GM18520 (cell line): ENCODE results near the gene ATP8A2.

Source experiments
- ATAC-seq: cut with Tn5 transposase; IDR thresholded peaks from one replicate; pipeline ENCODE4 v1.9.1; 2021; ENCODE audit not compliant: unreplicated experiment

The ATP8A2 gene

DNA sequence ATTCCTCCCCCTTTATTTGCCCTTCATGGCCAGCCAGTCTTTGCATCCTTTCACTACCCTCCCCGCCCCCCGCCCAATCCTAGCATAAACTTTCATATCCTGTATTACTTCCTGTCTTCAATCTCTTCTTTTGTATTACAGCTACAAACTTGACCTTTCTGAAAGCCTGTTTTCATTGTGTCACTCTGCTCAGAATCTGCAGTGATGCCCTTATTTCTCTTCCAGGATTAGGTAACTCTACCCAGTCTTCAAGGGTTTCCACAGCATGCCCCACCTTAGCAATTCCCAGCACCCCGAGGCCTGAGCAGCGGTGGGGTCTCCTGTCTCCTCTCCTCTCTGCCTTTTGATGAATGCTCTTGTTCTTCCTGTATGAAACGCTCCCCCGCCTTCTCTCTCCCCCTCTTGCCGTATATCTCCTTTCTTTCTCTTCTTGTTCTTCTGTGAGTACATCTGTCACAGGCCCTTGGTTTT is 534.5 kb downstream of the ATP8A2 start:
- no peak for ATAC-seq

DNA sequence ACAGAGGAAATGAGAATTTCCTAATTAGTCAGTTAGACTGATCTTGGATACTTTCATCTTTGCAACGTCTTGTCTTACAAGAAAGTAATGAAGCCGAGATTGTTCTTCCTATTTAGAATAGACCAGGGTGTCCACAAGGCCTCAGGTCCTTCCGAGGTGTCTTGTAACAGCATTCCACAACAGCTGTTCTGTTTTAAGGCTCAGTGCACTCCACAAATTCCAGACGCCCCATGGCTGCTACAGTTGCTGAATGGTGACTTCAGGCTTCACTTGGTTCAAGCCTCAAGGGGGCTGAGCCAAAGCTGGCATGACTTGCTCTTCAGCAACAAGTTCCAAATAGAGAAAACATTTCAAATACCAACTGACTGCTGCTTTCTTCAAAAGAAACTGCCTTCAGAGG is 536.6 kb downstream of the ATP8A2 start:
- no peak for ATAC-seq

DNA sequence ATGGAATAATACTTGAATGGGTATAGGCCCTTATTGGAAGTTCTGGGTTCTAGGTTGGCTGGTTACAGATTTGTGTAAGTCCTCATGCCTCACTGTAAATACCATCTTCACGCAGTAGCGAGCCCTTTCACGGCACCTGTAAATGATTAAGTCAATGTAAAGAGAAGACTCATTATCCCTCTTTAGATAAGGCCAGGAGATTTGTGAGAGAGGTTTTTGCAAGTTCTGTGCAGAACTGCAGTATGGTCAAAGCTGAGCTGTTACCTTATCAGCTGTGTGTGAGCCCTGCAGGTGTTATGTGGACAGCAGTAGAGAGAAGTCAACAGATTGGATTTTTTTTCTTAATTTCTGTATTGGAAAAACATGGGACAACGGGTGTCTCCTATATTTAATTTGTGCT is 538.5 kb downstream of the ATP8A2 start:
- ATAC-seq = no peak

DNA sequence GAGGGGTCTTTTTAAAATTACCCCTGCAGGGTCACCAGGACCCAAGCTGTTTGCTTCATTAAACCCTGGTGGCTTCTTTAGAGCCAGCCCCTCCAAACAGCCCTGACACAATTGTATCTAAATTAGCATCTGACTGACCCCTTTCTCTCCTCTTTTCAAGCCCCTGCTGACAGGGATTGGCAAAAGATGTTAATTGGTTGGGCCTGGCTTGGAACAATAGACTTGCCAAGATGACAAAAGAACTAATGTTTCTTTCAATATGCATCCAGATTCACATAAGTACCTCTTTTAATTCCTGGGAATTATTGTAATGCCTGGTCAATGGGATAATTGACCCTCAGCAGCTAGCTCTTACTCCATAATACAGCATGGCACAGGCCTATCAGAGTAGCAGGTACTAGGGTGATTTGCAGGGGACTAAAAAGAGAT is 539.2 kb downstream of the ATP8A2 start:
- ATAC-seq = no peak

DNA sequence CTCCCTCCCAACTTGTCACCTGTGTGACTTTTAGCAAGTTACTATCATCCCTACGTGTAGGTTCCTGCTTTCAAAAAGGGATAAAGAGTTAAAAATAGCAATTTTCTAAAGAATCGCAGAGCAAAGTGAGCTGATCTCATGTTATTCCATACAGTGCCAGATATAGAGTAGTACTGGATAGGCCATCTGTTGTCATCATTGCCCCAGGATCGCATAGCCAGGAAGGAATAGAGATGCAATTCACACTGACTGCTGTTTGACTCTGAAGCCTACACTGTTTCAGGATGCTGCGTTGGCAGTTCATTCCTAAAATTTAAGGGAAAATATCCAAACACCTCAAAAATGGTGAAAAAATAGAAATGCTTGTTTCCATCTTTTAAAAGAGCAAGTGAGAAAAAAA is 541.2 kb downstream of the ATP8A2 start:
- no peak for ATAC-seq

DNA sequence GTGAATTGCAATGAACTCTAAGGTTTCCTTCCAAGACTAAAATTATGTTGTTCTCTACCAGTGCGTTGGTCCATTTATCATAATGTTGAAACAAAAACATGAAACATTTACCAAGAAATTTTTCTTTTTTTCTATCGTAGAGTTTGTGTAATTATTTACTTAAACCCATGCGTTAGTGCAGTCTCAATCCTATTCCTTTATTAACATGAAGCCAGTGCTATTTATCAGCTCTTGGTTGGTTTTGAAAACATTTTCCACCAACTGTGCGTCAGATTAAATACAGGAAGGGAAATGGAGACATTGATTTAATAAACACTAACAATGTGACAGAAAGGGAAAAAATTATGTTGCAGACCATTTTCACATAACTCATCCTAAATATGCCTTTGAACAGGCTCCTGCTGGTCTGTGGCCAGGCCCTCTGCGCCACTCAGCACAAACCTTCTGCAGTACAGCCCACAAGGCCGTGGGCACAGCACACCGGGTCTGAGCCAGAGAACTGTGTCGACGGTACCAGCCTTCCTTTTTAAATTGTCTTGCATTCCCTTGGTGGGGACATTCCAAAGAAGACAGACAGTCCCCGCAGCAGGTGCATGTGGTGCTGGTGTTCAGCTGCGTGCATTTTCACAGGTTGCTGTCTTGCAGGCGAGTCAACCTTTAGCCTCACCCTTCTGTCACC is 544.2 kb downstream of the ATP8A2 start:
- no peak for ATAC-seq

DNA sequence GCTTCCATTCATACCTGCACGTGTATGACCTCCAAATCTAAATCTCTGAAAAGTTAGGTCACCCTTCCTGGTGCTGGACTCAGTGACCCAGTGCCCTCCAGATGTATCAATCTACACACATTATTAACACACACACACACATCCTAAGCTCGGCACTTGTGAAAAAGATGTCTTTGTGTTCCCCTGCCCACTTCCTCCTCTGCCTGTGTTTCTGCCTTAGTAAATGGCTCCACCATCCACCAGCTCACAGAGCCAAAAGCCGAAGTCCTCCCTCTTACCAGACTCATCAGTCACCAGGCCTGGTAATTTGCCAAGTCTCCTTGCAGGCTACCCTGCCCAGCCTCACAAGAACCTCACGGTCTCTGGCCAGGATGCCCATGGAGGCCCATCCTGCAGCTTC is 548.5 kb downstream of the ATP8A2 start:
- ATAC-seq = no peak

DNA sequence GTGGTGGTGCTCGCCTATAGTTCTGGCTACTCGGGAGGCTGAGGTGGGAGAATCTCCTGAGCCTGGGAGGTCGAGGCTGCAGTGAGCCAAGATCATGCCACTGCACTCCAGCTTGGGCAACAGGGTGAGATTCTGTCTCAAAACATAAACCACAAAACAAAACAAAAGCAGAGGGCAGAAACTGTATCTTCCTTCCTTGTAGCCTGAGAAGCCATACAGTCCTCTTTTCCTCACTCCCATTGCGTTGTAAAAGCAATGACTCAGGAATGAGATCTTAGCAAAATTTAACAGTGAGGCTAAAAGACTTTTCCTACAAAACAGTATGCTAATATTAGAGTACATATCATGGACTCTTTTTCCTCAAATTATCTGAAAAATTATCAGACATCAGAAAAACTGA is 549.2 kb downstream of the ATP8A2 start:
- no peak for ATAC-seq

DNA sequence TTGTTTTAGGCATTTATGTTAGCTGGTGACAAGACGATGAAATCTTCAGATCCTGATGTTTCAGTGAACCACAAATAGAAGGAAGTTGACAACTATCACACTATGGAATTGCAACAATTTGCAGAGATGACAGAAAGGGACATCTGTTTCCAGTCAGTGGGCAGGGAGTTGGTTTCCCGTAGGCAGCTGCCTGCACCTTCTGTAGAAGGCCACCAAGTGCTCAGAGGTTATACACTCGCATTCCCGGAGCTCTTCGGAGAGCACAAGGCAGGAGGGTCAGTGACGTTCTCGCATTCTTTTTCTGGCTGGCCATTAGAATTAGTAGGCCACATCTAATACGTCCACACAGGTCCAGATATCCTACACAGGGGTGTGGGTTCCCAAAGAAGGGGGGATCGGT is 550.6 kb downstream of the ATP8A2 start:
- ATAC-seq = no peak

DNA sequence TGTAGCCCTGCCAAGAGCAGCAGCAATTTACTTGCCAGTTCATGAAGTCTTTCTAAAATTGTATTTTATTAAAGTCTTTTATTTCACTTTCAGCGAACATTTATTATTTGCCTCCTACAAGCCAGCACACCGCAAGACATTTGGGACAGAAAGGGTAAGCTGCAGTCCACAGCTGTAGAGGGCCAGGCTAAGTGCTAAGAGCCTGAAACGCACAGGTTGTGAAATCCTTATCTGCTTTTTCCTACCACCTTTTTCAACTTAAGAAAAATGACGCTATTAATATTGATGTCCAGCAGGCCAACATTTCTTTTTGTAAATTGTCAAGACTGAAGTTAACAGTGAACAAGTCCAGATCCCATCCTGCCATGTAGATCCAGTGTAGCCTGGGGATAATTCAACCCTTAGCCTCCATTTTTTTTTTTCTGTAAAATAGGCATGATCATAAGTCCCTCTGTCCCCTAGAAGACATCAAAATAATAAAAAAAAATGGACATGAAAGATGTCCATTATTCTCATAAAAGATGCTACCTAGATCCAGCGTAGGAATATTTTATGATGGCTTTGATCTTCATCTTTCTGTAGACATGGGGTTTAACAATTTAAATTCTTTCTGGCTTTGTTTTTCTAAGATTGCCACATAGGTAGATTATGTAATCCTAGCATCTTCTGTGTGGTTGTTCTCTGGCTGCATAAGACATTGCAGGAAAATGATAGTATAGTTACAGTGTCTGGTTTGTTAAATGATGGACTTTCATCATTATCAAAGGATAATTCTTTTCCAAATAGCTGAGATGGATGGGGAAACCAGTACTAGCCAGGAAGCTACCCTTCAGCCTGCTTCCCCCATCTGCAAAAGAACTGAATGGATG is 551.7 kb downstream of the ATP8A2 start:
- no peak for ATAC-seq

DNA sequence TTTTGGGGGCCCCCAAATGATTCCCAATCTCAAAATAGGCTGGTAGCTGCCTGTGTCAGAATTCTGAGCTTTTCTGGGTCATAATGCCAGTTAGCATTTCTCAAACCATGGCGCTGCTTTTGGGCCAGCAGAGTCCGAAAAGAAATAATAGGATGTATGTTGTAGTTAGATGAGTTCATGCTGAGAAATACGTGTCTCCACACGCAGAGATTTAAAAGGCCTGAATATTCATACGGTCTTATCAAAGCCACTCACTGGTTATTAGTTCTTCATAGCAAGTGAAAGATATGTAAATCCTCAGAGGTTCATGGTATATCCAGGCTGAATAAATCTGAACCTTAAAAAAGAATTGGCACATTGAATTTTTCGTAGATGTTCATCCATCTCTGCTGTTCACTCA is 555.6 kb downstream of the ATP8A2 start:
- ATAC-seq = no peak

DNA sequence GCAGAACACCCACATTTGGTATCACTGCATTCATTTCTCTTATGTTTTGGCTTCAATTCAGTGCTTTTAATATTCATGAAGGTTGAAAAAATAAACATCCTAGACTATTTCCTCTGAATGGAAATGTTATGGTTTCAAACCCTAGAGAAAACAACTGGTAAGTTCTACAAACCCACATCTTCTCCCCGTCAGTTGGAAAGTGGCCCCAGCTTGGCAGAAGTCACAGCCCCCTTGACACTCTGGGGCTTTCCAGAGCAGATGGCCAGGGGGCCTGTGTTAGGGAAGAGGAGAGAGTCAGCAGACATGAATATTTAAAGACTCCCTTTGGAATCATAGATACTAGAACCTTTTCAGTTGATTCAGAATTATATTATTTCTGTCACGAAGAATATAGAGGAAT is 556.2 kb downstream of the ATP8A2 start:
- no peak for ATAC-seq

DNA sequence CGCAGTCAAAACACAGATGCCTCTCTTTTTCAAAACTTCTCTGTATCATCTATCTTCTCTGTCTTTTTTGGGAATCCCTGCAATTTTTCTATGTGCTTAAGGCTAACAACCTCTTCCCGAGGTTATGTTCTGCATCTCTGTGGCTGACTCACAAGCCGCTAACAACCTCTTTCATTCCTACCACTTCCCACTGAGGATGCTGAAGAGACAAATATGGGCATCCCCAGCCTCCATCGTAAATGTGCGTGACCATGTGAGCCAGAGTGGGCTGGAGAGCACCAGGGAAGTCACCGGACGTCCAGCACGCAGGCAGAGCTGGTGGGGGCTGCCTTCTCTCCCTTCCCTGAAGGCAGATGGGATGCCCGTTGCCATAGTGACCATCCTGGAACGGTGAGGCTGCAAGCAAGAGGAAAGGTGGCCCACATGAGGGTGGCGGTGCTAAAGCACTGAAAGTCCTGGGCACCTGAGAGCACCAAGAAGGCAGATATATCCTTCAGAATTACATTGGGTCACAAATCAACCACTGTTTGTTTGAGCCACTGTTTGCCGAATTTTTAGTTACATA is 557.2 kb downstream of the ATP8A2 start:
- ATAC-seq = no peak

DNA sequence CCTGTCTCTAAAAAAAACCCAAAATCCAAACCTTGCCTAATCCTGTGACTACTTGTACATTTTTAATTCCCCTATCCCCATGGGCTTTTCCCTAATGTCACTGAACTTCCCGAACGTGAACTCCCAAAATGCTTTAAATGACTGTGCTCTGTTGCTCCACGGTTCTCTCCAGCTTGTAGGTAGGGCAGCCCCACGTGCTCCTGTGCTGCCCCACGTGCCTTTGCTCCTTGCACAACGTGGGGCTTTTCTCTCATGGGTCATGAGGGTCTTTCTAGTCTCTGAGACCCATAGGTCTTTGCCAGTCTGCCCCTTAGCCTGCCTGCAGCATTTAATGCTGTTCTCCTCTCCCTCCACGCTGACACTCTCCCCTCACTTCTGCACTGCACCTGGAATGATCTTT is 558.0 kb downstream of the ATP8A2 start:
- ATAC-seq = no peak

DNA sequence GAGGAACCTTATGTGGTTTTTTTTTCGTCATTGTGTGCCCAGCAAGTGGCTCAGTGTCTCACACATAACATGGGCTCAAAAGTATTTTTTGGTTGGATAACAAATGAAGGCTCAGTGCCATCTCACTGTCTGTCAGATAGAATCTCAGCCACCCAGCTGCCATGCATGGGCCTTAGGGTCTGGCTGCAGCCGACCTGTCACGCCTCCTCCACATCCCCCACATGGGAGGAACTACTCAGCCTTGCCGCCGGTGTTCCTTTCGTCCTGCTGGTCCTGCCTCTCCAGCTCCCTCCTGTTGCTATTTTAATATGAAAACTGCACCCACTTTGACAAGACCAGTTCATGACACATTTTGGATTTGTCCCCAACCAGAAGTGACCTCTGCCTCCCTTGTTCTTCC is 558.9 kb downstream of the ATP8A2 start:
- ATAC-seq = no peak

DNA sequence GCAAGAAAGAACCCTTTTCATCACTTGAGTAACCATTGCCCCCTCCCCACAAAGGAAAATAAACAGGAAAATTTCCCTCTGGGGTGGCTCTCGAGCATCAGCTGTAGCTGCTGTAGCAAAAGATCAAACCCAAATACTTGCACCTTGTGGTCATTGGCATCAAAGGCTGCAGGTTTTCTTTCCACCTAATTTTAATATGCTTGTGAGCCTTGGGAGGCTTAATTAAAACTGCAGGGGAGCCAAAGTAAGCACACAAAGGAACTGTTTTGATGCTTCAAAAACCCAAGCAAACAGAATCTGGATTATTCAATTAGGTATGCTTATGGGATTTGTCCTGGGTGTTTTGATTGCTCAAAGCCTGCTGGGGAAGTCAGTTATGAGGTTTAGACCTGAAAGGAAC is 560.6 kb downstream of the ATP8A2 start:
- no peak for ATAC-seq

DNA sequence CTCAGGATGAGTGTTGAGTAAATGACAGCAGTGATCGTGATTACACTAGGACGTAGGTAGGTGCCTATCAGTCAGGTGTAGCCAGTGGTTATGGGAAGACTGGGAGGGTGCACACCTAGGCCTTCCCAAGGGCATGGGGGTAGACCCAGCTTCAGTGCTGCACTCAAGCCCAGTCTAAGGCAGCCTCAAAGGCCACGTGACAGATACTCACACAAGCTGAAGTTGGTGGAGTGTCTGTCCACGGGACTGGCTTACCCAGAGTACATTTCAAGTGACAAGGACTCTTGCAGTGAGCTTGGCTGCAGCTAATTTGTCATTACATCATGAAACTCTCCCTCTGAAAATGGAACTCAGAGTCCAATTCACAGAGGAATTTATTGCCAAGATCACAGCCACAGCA is 561.7 kb downstream of the ATP8A2 start:
- ATAC-seq = no peak

DNA sequence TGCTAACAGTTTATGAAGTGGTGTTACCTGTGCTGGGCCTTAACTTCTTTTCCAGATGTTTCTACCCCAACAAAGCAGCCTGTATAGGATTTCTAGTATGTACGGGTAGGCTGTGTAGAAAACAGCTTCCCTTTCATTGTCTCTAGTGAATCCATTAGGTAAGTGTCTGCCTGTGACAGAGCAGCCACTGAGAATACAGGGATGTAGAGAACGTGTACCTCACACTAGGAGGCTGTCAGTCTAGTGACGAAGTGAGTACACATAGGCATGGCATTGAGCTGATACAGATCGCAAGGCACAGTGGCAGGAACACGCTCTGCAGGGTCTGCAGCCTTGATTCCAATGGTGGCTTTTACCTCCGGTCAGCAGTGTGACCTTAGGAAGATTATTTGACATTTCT is 562.4 kb downstream of the ATP8A2 start:
- ATAC-seq = no peak

DNA sequence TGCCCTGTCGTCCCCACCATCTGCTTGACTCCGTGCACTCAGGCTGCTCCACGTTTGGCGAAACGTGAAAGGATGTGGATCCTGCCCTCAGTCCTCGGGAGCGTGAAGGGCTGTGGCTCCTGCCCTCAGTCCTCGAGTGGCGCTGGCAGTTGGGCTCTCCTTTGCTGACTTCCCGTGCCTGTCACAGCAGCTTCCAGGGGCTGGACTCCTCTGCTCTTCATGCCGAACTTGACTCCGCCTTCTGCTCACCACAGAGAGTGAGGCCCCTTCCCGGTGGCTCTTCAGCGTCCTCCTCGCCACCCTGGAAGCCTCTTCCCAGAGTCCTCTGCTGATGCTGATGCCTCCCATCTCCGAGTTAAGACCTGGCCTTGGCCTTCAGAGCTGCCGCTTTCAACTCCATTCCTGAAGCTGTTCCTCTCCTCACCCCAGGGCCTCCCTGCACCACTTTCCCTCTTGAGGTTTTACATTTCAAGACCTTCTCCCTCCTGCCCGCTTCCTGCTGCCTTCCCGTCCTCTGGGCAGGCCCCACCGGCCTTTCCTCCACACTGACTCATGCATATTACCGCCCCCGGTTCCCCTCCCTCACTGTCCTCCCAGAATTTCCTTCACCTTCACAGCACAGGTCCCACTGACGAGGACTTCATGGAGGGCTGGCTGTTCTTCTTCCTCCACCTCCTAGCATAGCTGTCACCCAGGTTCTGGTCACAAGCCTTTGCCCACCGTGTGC is 568.4 kb downstream of the ATP8A2 start:
- ATAC-seq = no peak

DNA sequence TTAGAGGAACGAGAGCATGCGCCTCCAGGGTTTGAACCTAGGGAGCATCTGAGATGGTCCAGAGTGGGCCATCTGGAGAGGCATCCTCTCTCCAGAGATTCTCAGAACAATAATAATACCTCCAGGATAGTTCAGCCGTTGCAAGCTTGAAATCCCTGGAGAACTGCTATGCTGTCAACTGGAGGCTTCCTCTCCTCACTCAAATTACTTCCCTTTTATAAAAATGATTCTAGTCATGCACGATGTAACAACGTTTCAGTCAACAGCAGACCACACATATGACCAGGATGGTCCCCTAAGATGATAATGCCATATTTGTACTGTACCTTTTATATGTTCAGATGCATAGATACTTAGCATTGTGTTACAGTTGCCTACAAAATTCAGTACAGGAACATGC is 571.3 kb downstream of the ATP8A2 start:
- no peak for ATAC-seq

DNA sequence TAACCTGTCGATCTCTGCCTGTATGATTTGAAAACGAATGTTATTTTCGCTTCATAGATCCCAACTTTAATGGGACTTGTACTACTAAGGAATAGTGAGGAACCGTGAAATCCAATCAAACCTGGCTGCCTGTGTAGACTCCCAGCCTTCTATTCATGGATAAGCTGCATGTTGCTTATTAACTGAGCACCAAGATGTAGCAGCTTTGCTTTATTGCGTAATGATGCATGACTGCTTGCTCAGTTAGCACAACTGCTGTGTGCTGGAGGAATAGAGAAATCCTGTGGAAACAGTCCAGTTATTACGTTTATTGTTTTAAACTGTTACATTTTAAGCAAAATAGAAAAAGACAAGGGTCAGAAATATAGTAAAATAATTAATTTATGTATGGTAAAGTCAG is 571.9 kb downstream of the ATP8A2 start:
- ATAC-seq = no peak
